HepG2 (cell line): ENCODE data around the gene LRP1-AS. TPM values are rescaled to one million over a fixed set of nuclear protein-coding genes. Genes with fewer than 3 reads are reported as not detected.

ENCODE experiments used
- HMG20A ChIP-seq: IDR thresholded peaks from 2 replicates; pipeline ENCODE4 v1.6.1; 2016; ENCODE audit warnings: borderline replicate concordance
- MAF1 ChIP-seq: sonication (generic); formaldehyde crosslinking; IDR thresholded peaks from 2 replicates; pipeline ENCODE4 v1.5.0; 2020; ENCODE audit warnings: missing genetic modification reagents, borderline replicate concordance
- REPIN1 ChIP-seq: sonication (generic); formaldehyde crosslinking; IDR thresholded peaks from 2 replicates; pipeline ENCODE4 v1.8.0; 2022; ENCODE audit warnings: missing genetic modification reagents, low read depth, mild to moderate bottlenecking, borderline replicate concordance
- SSRP1 ChIP-seq: IDR thresholded peaks from 2 replicates; pipeline ENCODE4 v1.6.1; 2016; ENCODE audit warnings: control low read depth
- TAF1 ChIP-seq: sonication (generic); formaldehyde crosslinking; IDR thresholded peaks from 2 replicates; pipeline ENCODE4 v1.4.0; 2020; ENCODE audit warnings: missing genetic modification reagents
- ZBTB7A ChIP-seq: sonication (generic); formaldehyde crosslinking; IDR thresholded peaks from 2 replicates; pipeline ENCODE4 v1.8.0; 2022; ENCODE audit warnings: mild to moderate bottlenecking, missing genetic modification reagents
- ZHX1 ChIP-seq: sonication (generic); formaldehyde crosslinking; IDR thresholded peaks from 2 replicates; pipeline ENCODE4 v1.8.1; 2022; ENCODE audit warnings: low read depth, mild to moderate bottlenecking, missing genetic modification reagents
- ZKSCAN8 ChIP-seq: IDR thresholded peaks from 2 replicates; pipeline ENCODE4 v1.6.1; 2016; ENCODE audit warnings: borderline replicate concordance, missing genetic modification reagents, missing compliant biosample characterization
- ZNF484 ChIP-seq: sonication (generic); formaldehyde crosslinking; IDR thresholded peaks from 2 replicates; pipeline ENCODE4 v1.5.1; 2020; ENCODE audit warnings: mild to moderate bottlenecking, low read depth, missing genetic modification reagents, borderline replicate concordance
- ZNF501 ChIP-seq: sonication (generic); formaldehyde crosslinking; IDR thresholded peaks from 2 replicates; pipeline ENCODE4 v1.5.1; 2020; ENCODE audit warnings: mild to moderate bottlenecking, moderate library complexity, missing genetic modification reagents
- ZNF660 ChIP-seq: sonication (generic); formaldehyde crosslinking; IDR thresholded peaks from 2 replicates; pipeline ENCODE4 v1.5.1; 2020; ENCODE audit warnings: mild to moderate bottlenecking, low read depth, missing genetic modification reagents, borderline replicate concordance
- ZNF710 ChIP-seq: sonication (generic); formaldehyde crosslinking; IDR thresholded peaks from 2 replicates; pipeline ENCODE4 v1.5.0; 2020; ENCODE audit warnings: mild to moderate bottlenecking, missing genetic modification reagents, borderline replicate concordance
- ZSCAN12 ChIP-seq: sonication (generic); formaldehyde crosslinking; IDR thresholded peaks from 2 replicates; pipeline ENCODE4 v1.9.0; 2021; ENCODE audit warnings: mild to moderate bottlenecking, missing genetic modification reagents
- polyA plus RNA-seq, 8 experiments: library from polyadenylated mRNA; depleted of rRNA in 3 of 8; stranded (reverse) in 7 of 8; unstranded in 1 of 8; fragments of >200 nt; fragmentation: Illumina TruSeq in 4 of 8; extraction: Trizol in 4 of 8; gene quantifications; 2 replicates each; pipeline versions ENCODE4 v1.2.1 to v1.2.3, GENCODE V29; 2011 to 2016; ENCODE audit warnings: low read depth in 4 of 8, missing spikeins in 1 of 8, mixed read lengths in 1 of 8; ENCODE audit not compliant: insufficient read depth in 1 of 8
- total RNA-seq, 5 experiments: library from RNA; depleted of rRNA; stranded (reverse); fragments of >200 nt; fragmentation: Illumina TruSeq; extraction: Trizol; gene quantifications; 2 replicates each; pipeline ENCODE4 v1.2.3, GENCODE V29; 2016; ENCODE audit warnings: low read depth in 1 of 5
- TF ChIP-seq, protein P1 (sequence below), 2 experiments: sonication (generic) in 1 of 2; formaldehyde crosslinking in 1 of 2; IDR thresholded peaks; 2 replicates each; pipeline versions ENCODE4 v1.5.1 to v1.6.1; 2011 to 2020; ENCODE audit warnings: borderline replicate concordance in 1 of 2, low read depth in 1 of 2, low read length in 1 of 2, mild to moderate bottlenecking in 1 of 2, missing genetic modification reagents in 1 of 2, moderate library complexity in 1 of 2
- TF ChIP-seq, protein P2 (sequence below): IDR thresholded peaks from 2 replicates; pipeline ENCODE4 v1.6.1; 2016; ENCODE audit warnings: missing genetic modification reagents, missing compliant biosample characterization
- TF ChIP-seq, protein P3 (sequence below): sonication (generic); formaldehyde crosslinking; IDR thresholded peaks from 2 replicates; pipeline ENCODE4 v1.4.0; 2020; ENCODE audit warnings: low read depth, mild to moderate bottlenecking, missing genetic modification reagents
- TF ChIP-seq, protein P4 (sequence below): sonication (generic); formaldehyde crosslinking; IDR thresholded peaks from 2 replicates; pipeline ENCODE4 v1.8.1; 2023; ENCODE audit warnings: mild to moderate bottlenecking, moderate library complexity, missing genetic modification reagents

LRP1-AS gene
- total and polyA plus RNA-seq, 2 of the 13 experiments (the other 11 are each of a cell fraction or from before 2014, with no cell fraction given): 0.20 TPM; not detected in 1

DNA sequence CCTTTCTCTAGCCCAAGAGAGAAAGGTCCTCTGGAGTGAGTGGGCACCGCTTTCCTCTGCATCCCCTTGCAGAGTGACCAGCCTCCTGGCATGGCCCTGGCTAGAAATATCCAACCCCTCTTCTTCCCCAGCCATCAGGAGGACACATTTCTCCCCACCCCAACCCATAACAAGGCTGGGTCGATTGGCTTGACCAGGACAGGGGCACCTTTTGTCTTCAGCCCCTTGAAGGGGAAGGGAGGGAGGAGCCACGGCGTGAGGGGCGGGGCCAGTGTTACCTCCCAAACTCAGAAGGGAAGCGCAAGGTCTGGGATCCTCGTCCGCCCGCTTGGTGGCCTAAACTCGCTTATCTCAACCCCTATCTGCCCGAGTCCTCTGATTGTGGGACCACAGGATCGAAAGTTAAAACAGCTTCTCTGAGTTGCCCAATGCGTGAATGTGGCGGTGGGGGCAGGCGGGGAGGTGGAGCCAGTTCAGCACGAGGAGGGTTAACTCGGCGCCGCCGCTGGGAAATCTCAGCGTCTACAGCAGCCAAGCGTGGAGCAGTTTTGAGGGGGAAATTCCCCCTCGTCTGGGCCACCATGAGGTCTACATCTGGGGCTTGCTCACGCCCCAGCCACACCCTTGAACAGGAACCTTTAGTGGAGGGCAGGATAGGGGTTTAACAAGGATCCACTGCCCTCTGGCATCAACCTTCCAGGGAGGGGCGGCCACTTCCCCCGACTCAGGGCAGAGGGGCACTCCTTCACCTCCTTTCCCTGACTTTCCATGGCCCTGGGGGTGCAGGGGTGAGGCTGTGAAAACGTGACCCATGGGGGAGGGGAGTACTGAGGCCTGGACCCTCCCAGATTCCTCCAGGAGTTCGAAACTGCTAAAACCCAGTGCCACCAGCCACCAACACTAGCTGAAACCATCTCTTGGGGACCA, 37.1 kb downstream of the LRP1-AS start (continued):
- TF ChIP-seq, protein P1, sequence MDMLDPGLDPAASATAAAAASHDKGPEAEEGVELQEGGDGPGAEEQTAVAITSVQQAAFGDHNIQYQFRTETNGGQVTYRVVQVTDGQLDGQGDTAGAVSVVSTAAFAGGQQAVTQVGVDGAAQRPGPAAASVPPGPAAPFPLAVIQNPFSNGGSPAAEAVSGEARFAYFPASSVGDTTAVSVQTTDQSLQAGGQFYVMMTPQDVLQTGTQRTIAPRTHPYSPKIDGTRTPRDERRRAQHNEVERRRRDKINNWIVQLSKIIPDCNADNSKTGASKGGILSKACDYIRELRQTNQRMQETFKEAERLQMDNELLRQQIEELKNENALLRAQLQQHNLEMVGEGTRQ (IDR thresholded peaks at IDR 0.05; ENCODE audit: low read depth, low read length): no peak
- TF ChIP-seq, protein P1 (CRISPR knock-in tag; IDR thresholded peaks at IDR 0.05; ENCODE audit: borderline replicate concordance): peak; percentile 19; the same call in 1 of the 2 replicates
- TF ChIP-seq ZNF660 (CRISPR knock-in tag): no peak
- TF ChIP-seq, protein P2, sequence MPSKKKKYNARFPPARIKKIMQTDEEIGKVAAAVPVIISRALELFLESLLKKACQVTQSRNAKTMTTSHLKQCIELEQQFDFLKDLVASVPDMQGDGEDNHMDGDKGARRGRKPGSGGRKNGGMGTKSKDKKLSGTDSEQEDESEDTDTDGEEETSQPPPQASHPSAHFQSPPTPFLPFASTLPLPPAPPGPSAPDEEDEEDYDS: peak; percentile 61
- no peak for TF ChIP-seq HMG20A
- TF ChIP-seq SSRP1: no peak; the same call in 1 of the 2 replicates
- TF ChIP-seq, protein P3, sequence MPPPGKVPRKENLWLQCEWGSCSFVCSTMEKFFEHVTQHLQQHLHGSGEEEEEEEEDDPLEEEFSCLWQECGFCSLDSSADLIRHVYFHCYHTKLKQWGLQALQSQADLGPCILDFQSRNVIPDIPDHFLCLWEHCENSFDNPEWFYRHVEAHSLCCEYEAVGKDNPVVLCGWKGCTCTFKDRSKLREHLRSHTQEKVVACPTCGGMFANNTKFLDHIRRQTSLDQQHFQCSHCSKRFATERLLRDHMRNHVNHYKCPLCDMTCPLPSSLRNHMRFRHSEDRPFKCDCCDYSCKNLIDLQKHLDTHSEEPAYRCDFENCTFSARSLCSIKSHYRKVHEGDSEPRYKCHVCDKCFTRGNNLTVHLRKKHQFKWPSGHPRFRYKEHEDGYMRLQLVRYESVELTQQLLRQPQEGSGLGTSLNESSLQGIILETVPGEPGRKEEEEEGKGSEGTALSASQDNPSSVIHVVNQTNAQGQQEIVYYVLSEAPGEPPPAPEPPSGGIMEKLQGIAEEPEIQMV: no peak
- TF ChIP-seq TAF1 (CRISPR knock-in tag): peak; percentile 45; the same call in 1 of the 2 replicates
- no peak for TF ChIP-seq MAF1
- peak; percentile 35; the same call in 1 of the 2 replicates for TF ChIP-seq ZNF501 (CRISPR knock-in tag)
- no peak for TF ChIP-seq ZBTB7A
- no peak for TF ChIP-seq ZSCAN12
- no peak for TF ChIP-seq ZNF484 (CRISPR knock-in tag)
- no peak for TF ChIP-seq ZHX1 (CRISPR knock-in tag)
- no peak for TF ChIP-seq REPIN1 (CRISPR knock-in tag)
- no peak for TF ChIP-seq ZKSCAN8 (CRISPR knock-in tag)
- no peak for TF ChIP-seq ZNF710 (CRISPR knock-in tag)
- TF ChIP-seq, protein P4, sequence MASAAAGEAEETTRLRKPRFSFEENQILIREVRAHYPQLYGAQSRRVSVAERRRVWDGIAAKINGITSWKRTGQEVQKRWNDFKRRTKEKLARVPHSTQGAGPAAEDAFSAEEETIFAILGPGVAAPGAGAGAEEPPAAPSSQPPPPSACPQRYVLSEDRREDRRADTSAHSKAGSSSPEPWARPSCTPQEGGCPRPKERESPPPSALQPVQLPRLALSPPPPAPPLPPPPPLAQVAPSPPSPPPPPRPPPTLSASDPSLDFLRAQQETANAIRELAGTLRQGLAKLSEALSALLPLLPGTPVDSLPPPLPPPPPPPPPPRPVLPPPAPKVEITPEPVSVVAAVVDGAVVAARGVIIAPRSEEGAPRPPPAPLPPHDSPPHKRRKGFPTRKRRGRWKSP (CRISPR knock-in tag): no peak
